BLaER1 treated with 17β-estradiol and CSF1 and Interleukin-3, amounts not matched to agents 10 nM and 100 nM (cell line): Measurements from ENCODE around the gene DAB2IP.
"Not testable (repeated sequence)": the region's sequence is repeated elsewhere in the genome, so short reads cannot be mapped to it uniquely, and the experiment has no call there.

Experiments used
- H3K27ac ChIP-seq, 11 experiments: shearing (Covaris generic); formaldehyde crosslinking; 2 replicates each; pipeline ENCODE4 v1.8.1; 2022
- H3K27me3 ChIP-seq, 11 experiments: shearing (Covaris generic); formaldehyde crosslinking; 2 replicates each; pipeline ENCODE4 v1.8.1; 2022
- H3K36me3 ChIP-seq, 11 experiments: shearing (Covaris generic); formaldehyde crosslinking; 2 replicates each; pipeline ENCODE4 v1.8.1; 2022
- H3K4me1 ChIP-seq, 10 experiments: shearing (Covaris generic); formaldehyde crosslinking; 2 replicates each; pipeline ENCODE4 v1.8.1; 2022
- H3K4me2 ChIP-seq, 11 experiments: shearing (Covaris generic); formaldehyde crosslinking; 2 replicates each; pipeline ENCODE4 v1.8.1; 2022
- H3K4me3 ChIP-seq, 10 experiments: shearing (Covaris generic); formaldehyde crosslinking; 2 replicates each; pipeline ENCODE4 v1.8.1; 2022
- H3K9ac ChIP-seq, 11 experiments: shearing (Covaris generic); formaldehyde crosslinking; 2 replicates each; pipeline ENCODE4 v1.8.1; 2022
- H3K9me3 ChIP-seq, 11 experiments: shearing (Covaris generic); formaldehyde crosslinking; replicated peaks in 1 of 11; 2 replicates each; pipeline ENCODE4 v1.8.1; 2022
- H4K20me1 ChIP-seq, 11 experiments: shearing (Covaris generic); formaldehyde crosslinking; 2 replicates each; pipeline ENCODE4 v1.8.1; 2022
- Cebpa-rat ChIP-seq, 11 experiments: shearing (Covaris generic); IDR thresholded peaks; 2 replicates each; pipeline ENCODE4 v1.8.1; 2022

The DAB2IP gene

GRCh38 chr9:121620777-121621449 is 30.5 kb upstream of the DAB2IP start:
- no peaks in the 10 kb centered on the region for H3K36me3 ChIP-seq
- H3K9me3 ChIP-seq: no peaks in the 10 kb centered on the region
- H3K27ac ChIP-seq: peak overlapping the region in 1 of 11 experiments; percentile 14; a peak in 1 of 22 replicates
- peaks cover 0 to 13% (median 0%) of the 10 kb centered on the region in 11 experiments; a peak in 4 of 22 replicates for H4K20me1 ChIP-seq
- H3K4me2 ChIP-seq: peak overlapping the region in 10 of 11 experiments; percentile 0 to 71 (median 57); a peak in 17 of 22 replicates
- no peak for TF ChIP-seq Cebpa-rat (IDR thresholded peaks at IDR 0.05)
- H3K4me1 ChIP-seq: peaks cover 6 to 64% (median 59%) of the 10 kb centered on the region in 10 experiments; a peak in 19 of 20 replicates
- no peak overlapping the region for H3K9ac ChIP-seq
- H3K27me3 ChIP-seq: 0 out of 22 replicates have a peak, but pooled peaks cover 0 to 4% (median 0%) of the 10 kb centered on the region in 11 experiments
- H3K4me3 ChIP-seq: no peak overlapping the region

GRCh38 chr9:121622387-121623203 is 28.8 kb upstream of the DAB2IP start:
- H3K36me3 ChIP-seq: no peaks in the 10 kb centered on the region
- H3K4me1 ChIP-seq: peaks cover 9 to 64% (median 60%) of the 10 kb centered on the region in 10 experiments
- peak overlapping the region; percentile 49 to 81 (median 67) for H3K4me2 ChIP-seq
- peak in 3 of 11 experiments; percentile 22 to 38 (median 22); a peak in 2 of 22 replicates for TF ChIP-seq Cebpa-rat (IDR thresholded peaks at IDR 0.05)
- 0 out of 22 replicates have a peak, but pooled peaks cover 0 to 2% (median 0%) of the 10 kb centered on the region in 11 experiments for H3K27me3 ChIP-seq
- no peak overlapping the region for H3K4me3 ChIP-seq
- peaks cover 0 to 4% (median 0%) of the 10 kb centered on the region in 11 experiments; a peak in 2 of 22 replicates for H4K20me1 ChIP-seq
- H3K9me3 ChIP-seq: no peaks in the 10 kb centered on the region
- H3K27ac ChIP-seq: peak overlapping the region in 8 of 11 experiments; percentile 37 to 68 (median 54); a peak in 15 of 22 replicates
- peak overlapping the region in 5 of 11 experiments; percentile 2 to 60 (median 26); a peak in 5 of 22 replicates for H3K9ac ChIP-seq

GRCh38 chr9:121623430-121623829 is 28.0 kb upstream of the DAB2IP start:
- H3K36me3 ChIP-seq, H3K27me3 ChIP-seq, H3K4me3 ChIP-seq, H3K9ac ChIP-seq, H3K9me3 ChIP-seq, H4K20me1 ChIP-seq: not testable (repeated sequence)
- peaks cover 18 to 71% (median 67%) of the 10 kb centered on the region in 10 experiments for H3K4me1 ChIP-seq
- H3K4me2 ChIP-seq: peak overlapping the region in 3 of 11 experiments; percentile 65 to 69 (median 67); a peak in 4 of 22 replicates
- peak overlapping the region in 4 of 11 experiments; percentile 40 to 68 (median 60); a peak in 5 of 22 replicates for H3K27ac ChIP-seq

GRCh38 chr9:121625590-121625989 is 25.8 kb upstream of the DAB2IP start:
- peak overlapping the region in 8 of 11 experiments; percentile 26 to 90 (median 88); a peak in 16 of 22 replicates for H3K4me2 ChIP-seq
- H3K9me3 ChIP-seq: no peaks in the 10 kb centered on the region
- H4K20me1 ChIP-seq: peaks cover 0 to 9% (median 0%) of the 10 kb centered on the region in 11 experiments; a peak in 3 of 22 replicates
- H3K36me3 ChIP-seq: no peaks in the 10 kb centered on the region
- H3K4me1 ChIP-seq: peaks cover 24 to 84% (median 79%) of the 10 kb centered on the region in 10 experiments
- peak overlapping the region in 6 of 11 experiments; percentile 74 to 85 (median 82); a peak in 10 of 22 replicates for H3K27ac ChIP-seq
- H3K27me3 ChIP-seq: no peaks in the 10 kb centered on the region
- no peak for TF ChIP-seq Cebpa-rat (IDR thresholded peaks at IDR 0.05)
- H3K4me3 ChIP-seq: no peak overlapping the region
- peak overlapping the region in 2 of 11 experiments; percentile 5 to 26; a peak in 2 of 22 replicates for H3K9ac ChIP-seq

- H3K27ac ChIP-seq: peak overlapping the region in 6 of 11 experiments; percentile 74 to 85 (median 82); a peak in 11 of 22 replicates
- no peak for TF ChIP-seq Cebpa-rat (IDR thresholded peaks at IDR 0.05)
- peak overlapping the region in 8 of 11 experiments; percentile 26 to 90 (median 88); a peak in 16 of 22 replicates for H3K4me2 ChIP-seq
- peaks cover 24 to 80% (median 75%) of the 10 kb centered on the region in 10 experiments for H3K4me1 ChIP-seq
- no peaks in the 10 kb centered on the region for H3K9me3 ChIP-seq
- H3K36me3 ChIP-seq: no peaks in the 10 kb centered on the region
- no peak overlapping the region for H3K4me3 ChIP-seq
- H3K27me3 ChIP-seq: no peaks in the 10 kb centered on the region
- peaks cover 0 to 9% (median 0%) of the 10 kb centered on the region in 11 experiments; a peak in 3 of 22 replicates for H4K20me1 ChIP-seq
- peak overlapping the region in 2 of 11 experiments; percentile 5 to 26; a peak in 1 of 22 replicates for H3K9ac ChIP-seq
Measured at GRCh38 chr9:121626012-121626411, 25.4 kb upstream of the DAB2IP start.

GRCh38 chr9:121627427-121627826 is 24.0 kb upstream of the DAB2IP start:
- no peaks in the 10 kb centered on the region for H3K36me3 ChIP-seq
- H3K4me3 ChIP-seq: no peak overlapping the region; a peak in 2 of 20 replicates
- H3K4me1 ChIP-seq: peaks cover 19 to 75% (median 65%) of the 10 kb centered on the region in 10 experiments
- H3K4me2 ChIP-seq: peak overlapping the region; percentile 49 to 90 (median 86); a peak in 21 of 22 replicates
- H4K20me1 ChIP-seq: peaks cover 0 to 9% (median 0%) of the 10 kb centered on the region in 11 experiments; a peak in 4 of 22 replicates
- TF ChIP-seq Cebpa-rat (IDR thresholded peaks at IDR 0.05): no peak
- no peaks in the 10 kb centered on the region for H3K27me3 ChIP-seq
- H3K9ac ChIP-seq: peak overlapping the region in 8 of 11 experiments; percentile 19 to 76 (median 58); a peak in 14 of 22 replicates
- H3K9me3 ChIP-seq: no peaks in the 10 kb centered on the region
- H3K27ac ChIP-seq: peak overlapping the region in 8 of 11 experiments; percentile 57 to 85 (median 82); a peak in 15 of 22 replicates

- Histone ChIP-seq H3K4me1 (peaks cover 18 to 75% (median 67%) of the 10 kb centered on the region in 10 experiments), H3K27me3 (no peaks in the 10 kb centered on the region), H3K9ac (peak overlapping the region in 9 of 11 experiments; percentile 18 to 76 (median 60); a peak in 17 of 22 replicates), H3K36me3 (no peaks in the 10 kb centered on the region), H3K4me3 (peak overlapping the region in 5 of 10 experiments; percentile 3 to 33 (median 14); a peak in 5 of 20 replicates), H3K4me2 (peak overlapping the region; percentile 49 to 90 (median 86)), H3K9me3 (no peaks in the 10 kb centered on the region), H4K20me1 (peaks cover 0 to 9% (median 0%) of the 10 kb centered on the region in 11 experiments; a peak in 3 of 22 replicates), H3K27ac (peak overlapping the region in 9 of 11 experiments; percentile 9 to 85 (median 81); a peak in 17 of 22 replicates)
- no peak for TF ChIP-seq Cebpa-rat (IDR thresholded peaks at IDR 0.05)
Measured at GRCh38 chr9:121628401-121628800, 23.0 kb upstream of the DAB2IP start.

GRCh38 chr9:121631115-121631514 is 20.3 kb upstream of the DAB2IP start:
- H3K27ac ChIP-seq: peak overlapping the region in 1 of 11 experiments; percentile 31; a peak in 2 of 22 replicates
- H3K9ac ChIP-seq: no peak overlapping the region
- TF ChIP-seq Cebpa-rat (IDR thresholded peaks at IDR 0.05): no peak
- H3K4me2 ChIP-seq: no peak overlapping the region
- H3K36me3 ChIP-seq: no peaks in the 10 kb centered on the region
- no peak overlapping the region for H3K4me3 ChIP-seq
- H3K27me3 ChIP-seq: no peaks in the 10 kb centered on the region
- H3K9me3 ChIP-seq: no peaks in the 10 kb centered on the region
- H3K4me1 ChIP-seq: peaks cover 40 to 87% (median 80%) of the 10 kb centered on the region in 10 experiments
- peaks cover 0 to 24% (median 0%) of the 10 kb centered on the region in 11 experiments; a peak in 4 of 22 replicates for H4K20me1 ChIP-seq
